ENCODE measurements around the gene FAM222A.
A peak's percentile ranks its signal among the peaks of the same experiment; 100 is the strongest.

Gene FAM222A

DNA sequence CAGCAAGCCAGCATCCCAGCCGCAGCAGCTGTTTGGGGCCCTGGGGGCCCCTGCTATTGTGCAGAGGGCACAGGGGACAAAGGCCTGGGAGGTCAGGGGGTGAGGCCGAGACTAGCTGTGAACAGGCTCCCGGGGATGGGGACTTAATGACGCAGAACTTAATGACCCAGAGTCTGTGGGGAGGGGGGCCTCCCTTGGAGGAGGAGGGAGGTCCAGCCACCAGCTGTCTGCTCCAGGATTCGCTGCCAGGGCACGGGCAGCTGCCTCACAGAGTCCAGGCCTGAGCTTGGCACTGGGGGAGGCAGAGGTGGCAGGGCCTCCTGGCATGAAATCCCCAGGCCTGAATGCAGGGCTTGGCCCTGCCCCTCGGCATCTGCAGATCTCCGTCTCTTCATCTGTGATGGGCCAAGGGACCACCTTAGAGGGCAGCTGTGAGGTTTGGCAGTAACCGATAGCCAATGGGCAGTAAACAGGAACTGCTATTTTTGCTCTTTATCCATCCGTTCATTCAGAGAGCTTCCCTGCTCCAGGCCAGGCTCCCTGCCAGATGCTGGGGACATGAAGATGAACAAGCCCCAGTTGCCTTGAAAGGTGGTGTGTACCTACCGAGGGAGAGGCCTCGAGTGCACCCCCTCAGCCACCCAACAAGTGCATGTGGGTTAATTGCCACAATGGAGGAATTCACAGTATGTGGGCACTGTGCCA lies 6.7 kb downstream of the FAM222A start:
- Histone ChIP-seq H3K27ac (ENCODE audit: extremely low read depth, low read depth, low read length) (no peak overlapping the region), H3K4me3 (ENCODE audit: low read depth, low read length) (no peak overlapping the region), H3K36me3 (ENCODE audit: control insufficient read depth in 2 of 2, insufficient read depth in 1 of 2, low read length in 2 of 2) (no peaks in the 10 kb centered on the region), H3K9me3 (ENCODE audit: control insufficient read depth, insufficient read depth, low read depth, low read length) (no peaks in the 10 kb centered on the region), H3K4me1 (ENCODE audit: control insufficient read depth, insufficient read depth, low read length) (no peaks in the 10 kb centered on the region)
- CTCF ChIA-PET, result interaction anchor here (0.7 to 1.2 kb wide), 4 partner anchors 85 to 975 kb away, joined by 3 to 5 read pairs (median 3); no protein-coding TSS in a partner anchor
- POLR2A ChIA-PET, result interaction anchor here (0.6 kb wide), 1 partner anchor 13 kb away, joined by 5 read pairs; no protein-coding TSS in a partner anchor
- TF ChIP-seq, protein P1, sequence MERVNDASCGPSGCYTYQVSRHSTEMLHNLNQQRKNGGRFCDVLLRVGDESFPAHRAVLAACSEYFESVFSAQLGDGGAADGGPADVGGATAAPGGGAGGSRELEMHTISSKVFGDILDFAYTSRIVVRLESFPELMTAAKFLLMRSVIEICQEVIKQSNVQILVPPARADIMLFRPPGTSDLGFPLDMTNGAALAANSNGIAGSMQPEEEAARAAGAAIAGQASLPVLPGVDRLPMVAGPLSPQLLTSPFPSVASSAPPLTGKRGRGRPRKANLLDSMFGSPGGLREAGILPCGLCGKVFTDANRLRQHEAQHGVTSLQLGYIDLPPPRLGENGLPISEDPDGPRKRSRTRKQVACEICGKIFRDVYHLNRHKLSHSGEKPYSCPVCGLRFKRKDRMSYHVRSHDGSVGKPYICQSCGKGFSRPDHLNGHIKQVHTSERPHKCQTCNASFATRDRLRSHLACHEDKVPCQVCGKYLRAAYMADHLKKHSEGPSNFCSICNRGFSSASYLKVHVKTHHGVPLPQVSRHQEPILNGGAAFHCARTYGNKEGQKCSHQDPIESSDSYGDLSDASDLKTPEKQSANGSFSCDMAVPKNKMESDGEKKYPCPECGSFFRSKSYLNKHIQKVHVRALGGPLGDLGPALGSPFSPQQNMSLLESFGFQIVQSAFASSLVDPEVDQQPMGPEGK (tag by site-specific recombination; IDR thresholded peaks at IDR 0.05), result no peak
- TF ChIP-seq GLIS1 (tag by site-specific recombination; IDR thresholded peaks at IDR 0.05) (peak; percentile 19; the same call in 1 of the 2 replicates), ZBTB8A (tag by site-specific recombination; IDR thresholded peaks at IDR 0.05) (no peak), ZNF624 (tag by site-specific recombination; IDR thresholded peaks at IDR 0.05) (no peak), KLF9 (tag by site-specific recombination; IDR thresholded peaks at IDR 0.05; ENCODE audit: low read depth) (no peak), ZNF350 (tag by site-specific recombination; IDR thresholded peaks at IDR 0.05) (no peak), REPIN1 (tag by site-specific recombination; IDR thresholded peaks at IDR 0.05; ENCODE audit: low read depth) (no peak), ZIC2 (tag by site-specific recombination; IDR thresholded peaks at IDR 0.05) (0 out of 2 replicates have a peak, but pooled peaks have one; percentile 10), ZNF830 (tag by site-specific recombination; IDR thresholded peaks at IDR 0.05; ENCODE audit: low read depth) (no peak), GLIS2 (tag by site-specific recombination; IDR thresholded peaks at IDR 0.05) (peak; percentile 51; the same call in 1 of the 2 replicates)
- TF ChIP-seq, protein P2, sequence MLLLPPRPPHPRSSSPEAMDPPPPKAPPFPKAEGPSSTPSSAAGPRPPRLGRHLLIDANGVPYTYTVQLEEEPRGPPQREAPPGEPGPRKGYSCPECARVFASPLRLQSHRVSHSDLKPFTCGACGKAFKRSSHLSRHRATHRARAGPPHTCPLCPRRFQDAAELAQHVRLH (tag by site-specific recombination; IDR thresholded peaks at IDR 0.05), result no peak
- TF ChIP-seq, protein P3, sequence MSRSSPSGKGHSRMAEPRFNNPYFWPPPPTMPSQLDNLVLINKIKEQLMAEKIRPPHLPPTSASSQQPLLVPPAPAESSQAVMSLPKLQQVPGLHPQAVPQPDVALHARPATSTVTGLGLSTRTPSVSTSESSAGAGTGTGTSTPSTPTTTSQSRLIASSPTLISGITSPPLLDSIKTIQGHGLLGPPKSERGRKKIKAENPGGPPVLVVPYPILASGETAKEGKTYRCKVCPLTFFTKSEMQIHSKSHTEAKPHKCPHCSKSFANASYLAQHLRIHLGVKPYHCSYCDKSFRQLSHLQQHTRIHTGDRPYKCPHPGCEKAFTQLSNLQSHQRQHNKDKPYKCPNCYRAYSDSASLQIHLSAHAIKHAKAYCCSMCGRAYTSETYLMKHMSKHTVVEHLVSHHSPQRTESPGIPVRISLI (tag by site-specific recombination; IDR thresholded peaks at IDR 0.05), result no peak

DNA sequence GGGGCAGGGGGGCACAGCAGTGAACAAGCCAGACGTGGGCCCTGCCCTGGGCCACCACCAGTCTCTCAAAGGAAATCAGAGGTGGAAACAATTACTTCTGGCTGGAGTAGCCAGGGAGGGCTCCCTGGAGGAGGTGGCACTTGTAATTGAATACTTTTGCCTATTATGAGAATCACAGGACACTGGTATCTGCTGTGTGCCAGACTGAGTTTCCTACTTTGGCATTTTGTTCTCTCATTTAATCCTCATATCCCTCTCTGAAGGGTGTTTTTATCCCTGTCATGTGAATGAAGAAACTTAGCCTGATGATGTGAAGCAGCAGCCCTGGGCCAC lies 7.2 kb downstream of the FAM222A start:
- H3K36me3 ChIP-seq (ENCODE audit: control insufficient read depth in 2 of 2, insufficient read depth in 1 of 2, low read length in 2 of 2), result no peaks in the 10 kb centered on the region
- H3K27ac ChIP-seq (ENCODE audit: extremely low read depth, low read depth, low read length), result no peak overlapping the region
- ChIA-PET CTCF (interaction anchor here (0.7 kb wide), 1 partner anchor 975 kb away, joined by 3 read pairs; no protein-coding TSS in a partner anchor), POLR2A (no interaction called here)
- H3K4me1 ChIP-seq (ENCODE audit: control insufficient read depth, insufficient read depth, low read length), result no peaks in the 10 kb centered on the region
- H3K9me3 ChIP-seq (ENCODE audit: control insufficient read depth, insufficient read depth, low read depth, low read length), result no peaks in the 10 kb centered on the region
- H3K4me3 ChIP-seq (ENCODE audit: low read depth, low read length), result no peak overlapping the region
- TF ChIP-seq, protein P4, sequence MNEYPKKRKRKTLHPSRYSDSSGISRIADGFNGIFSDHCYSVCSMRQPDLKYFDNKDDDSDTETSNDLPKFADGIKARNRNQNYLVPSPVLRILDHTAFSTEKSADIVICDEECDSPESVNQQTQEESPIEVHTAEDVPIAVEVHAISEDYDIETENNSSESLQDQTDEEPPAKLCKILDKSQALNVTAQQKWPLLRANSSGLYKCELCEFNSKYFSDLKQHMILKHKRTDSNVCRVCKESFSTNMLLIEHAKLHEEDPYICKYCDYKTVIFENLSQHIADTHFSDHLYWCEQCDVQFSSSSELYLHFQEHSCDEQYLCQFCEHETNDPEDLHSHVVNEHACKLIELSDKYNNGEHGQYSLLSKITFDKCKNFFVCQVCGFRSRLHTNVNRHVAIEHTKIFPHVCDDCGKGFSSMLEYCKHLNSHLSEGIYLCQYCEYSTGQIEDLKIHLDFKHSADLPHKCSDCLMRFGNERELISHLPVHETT (tag by site-specific recombination; IDR thresholded peaks at IDR 0.05), result no peak
- TF ChIP-seq ZNF510 (tag by site-specific recombination; IDR thresholded peaks at IDR 0.05; ENCODE audit: insufficient replicate concordance), result no peak
- no peak for TF ChIP-seq ZNF18 (tag by site-specific recombination; IDR thresholded peaks at IDR 0.05)
- TF ChIP-seq ZNF335 (tag by site-specific recombination; conservative IDR thresholded peaks at IDR 0.05), result no peak
- no peak for TF ChIP-seq ZNF280C (tag by site-specific recombination; IDR thresholded peaks at IDR 0.05)
- no peak for TF ChIP-seq ZNF350 (tag by site-specific recombination; IDR thresholded peaks at IDR 0.05)
- TF ChIP-seq ZNF248 (tag by site-specific recombination; IDR thresholded peaks at IDR 0.05), result no peak
- TF ChIP-seq KLF17 (tag by site-specific recombination; IDR thresholded peaks at IDR 0.05), result no peak
- TF ChIP-seq ZBTB21 (tag by site-specific recombination; IDR thresholded peaks at IDR 0.05), result no peak
- TF ChIP-seq, protein P5, sequence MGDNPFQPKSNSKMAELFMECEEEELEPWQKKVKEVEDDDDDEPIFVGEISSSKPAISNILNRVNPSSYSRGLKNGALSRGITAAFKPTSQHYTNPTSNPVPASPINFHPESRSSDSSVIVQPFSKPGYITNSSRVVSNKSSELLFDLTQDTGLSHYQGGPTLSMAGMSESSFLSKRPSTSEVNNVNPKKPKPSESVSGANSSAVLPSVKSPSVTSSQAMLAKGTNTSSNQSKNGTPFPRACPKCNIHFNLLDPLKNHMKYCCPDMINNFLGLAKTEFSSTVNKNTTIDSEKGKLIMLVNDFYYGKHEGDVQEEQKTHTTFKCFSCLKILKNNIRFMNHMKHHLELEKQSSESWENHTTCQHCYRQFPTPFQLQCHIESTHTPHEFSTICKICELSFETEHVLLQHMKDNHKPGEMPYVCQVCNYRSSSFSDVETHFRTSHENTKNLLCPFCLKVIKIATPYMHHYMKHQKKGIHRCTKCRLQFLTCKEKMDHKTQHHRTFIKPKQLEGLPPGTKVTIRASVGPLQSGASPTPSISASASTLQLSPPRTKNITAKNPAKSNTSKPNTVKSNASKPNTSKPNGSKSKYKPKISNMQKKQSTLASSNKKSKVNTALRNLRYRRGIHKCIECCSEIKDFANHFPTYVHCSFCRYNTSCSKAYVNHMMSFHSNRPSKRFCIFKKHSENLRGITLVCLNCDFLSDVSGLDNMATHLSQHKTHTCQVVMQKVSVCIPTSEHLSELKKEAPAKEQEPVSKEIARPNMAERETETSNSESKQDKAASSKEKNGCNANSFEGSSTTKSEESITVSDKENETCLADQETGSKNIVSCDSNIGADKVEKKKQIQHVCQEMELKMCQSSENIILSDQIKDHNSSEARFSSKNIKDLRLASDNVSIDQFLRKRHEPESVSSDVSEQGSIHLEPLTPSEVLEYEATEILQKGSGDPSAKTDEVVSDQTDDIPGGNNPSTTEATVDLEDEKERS (tag by site-specific recombination; IDR thresholded peaks at IDR 0.05), result no peak

All from HEK293 (cell line).